HG03175 (cell line): ENCODE measurements around the gene CRMP1.

ENCODE experiments used
- ATAC-seq: cut with Tn5 transposase; IDR thresholded peaks from one replicate; pipeline ENCODE4 v1.9.1; 2021; ENCODE audit warnings: mild to moderate bottlenecking, moderate library complexity; ENCODE audit not compliant: unreplicated experiment

The CRMP1 gene

DNA sequence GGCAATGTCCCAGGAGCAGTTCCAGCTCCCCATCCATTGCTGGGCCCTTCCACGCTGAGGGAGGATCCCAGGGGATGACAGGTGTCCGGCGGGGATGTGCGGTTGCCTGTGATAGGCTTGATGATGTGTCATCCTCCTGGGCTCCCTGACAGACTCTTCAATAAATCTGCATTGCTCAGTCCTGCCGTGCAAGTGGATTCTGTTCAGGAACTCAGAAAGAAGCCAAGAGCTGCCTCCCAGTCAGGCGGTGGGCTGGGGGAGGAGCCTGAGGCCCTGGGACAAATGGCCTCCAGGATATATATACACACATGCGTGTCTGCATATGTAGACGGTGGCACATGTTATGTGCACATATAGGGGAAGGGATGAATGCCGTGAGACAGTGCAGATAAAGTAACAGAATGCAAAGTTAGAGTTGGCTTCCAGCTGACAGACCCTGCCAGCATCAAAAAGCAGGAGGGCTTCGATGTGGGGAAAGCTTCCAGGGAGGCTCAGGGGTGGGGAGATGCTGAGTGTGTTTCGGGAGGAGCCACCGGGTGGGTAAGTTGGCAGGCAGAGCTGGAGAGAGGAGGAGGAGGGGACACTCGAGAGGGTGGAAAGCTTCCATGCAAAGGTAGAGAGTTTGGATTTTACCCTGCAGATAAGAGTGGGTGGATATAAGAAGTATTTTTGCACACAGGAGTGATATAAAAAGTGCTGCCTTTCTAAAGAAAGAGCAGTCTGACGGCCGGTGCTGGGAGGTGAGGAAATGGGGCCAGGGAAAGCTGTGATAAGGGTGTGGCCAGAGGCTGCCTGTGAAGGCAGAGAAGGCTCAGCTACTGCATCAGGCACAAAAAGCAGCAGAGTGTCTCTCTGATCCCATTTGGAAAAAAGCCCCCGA, 28.5 kb upstream of the CRMP1 start:
- no peak for ATAC-seq

- ATAC-seq = no peak
These were observed 26.7 kb upstream of the CRMP1 start for GRCh38 chr4:5919571-5919970.

- no peak for ATAC-seq
These were observed 26.2 kb upstream of the CRMP1 start for GRCh38 chr4:5919044-5919443.

GRCh38 chr4:5918331-5918985, 25.6 kb upstream of the CRMP1 start:
- no peak for ATAC-seq

GRCh38 chr4:5917672-5918071, 24.8 kb upstream of the CRMP1 start:
- ATAC-seq = no peak

DNA sequence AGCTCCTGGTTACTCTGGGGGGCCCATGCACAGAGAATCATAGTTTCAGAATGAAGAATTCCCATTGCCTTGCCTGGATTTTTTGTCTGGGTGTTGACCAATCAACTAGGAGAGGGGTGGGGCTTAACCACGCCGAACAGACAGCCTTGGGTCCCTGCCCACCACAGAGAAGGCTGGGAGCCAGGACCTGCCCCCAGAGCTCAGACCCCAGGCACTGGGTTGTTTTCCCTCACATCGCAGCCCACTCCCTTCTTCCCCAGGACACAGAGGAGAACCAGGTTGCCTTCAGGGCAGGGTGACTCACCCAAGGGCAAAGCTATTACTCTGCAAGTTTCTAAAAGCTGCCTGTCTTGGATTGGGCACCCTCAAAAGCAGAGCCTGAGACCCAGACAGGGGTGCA, 23.3 kb upstream of the CRMP1 start:
- no peak for ATAC-seq

GRCh38 chr4:5913454-5913853, 20.6 kb upstream of the CRMP1 start:
- ATAC-seq = no peak

- ATAC-seq = no peak
These were observed 19.7 kb upstream of the CRMP1 start for GRCh38 chr4:5912614-5913019.

GRCh38 chr4:5908876-5909427, 16.1 kb upstream of the CRMP1 start:
- no peak for ATAC-seq

DNA sequence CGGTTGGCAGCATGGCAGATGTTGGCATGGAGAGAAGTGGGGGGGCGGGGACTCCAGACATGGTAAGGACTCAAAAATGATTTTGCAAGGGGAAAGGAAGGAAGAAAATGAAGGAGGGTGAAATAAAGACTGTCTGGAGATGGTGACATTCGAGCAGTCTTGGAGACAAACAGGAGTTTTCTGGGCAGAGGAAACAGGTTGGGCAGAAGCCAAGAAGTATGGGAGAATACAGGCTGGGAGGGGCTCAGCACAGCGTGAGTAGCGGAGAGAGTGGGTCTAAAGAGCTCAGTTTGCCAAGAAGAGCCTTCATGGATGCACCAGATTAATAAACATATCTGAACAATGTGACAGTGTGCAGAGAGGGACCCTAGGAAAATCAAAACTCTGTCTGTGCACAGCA, 13.3 kb upstream of the CRMP1 start:
- no peak for ATAC-seq

- no peak for ATAC-seq
These were observed 12.8 kb upstream of the CRMP1 start for GRCh38 chr4:5905714-5906113.

DNA sequence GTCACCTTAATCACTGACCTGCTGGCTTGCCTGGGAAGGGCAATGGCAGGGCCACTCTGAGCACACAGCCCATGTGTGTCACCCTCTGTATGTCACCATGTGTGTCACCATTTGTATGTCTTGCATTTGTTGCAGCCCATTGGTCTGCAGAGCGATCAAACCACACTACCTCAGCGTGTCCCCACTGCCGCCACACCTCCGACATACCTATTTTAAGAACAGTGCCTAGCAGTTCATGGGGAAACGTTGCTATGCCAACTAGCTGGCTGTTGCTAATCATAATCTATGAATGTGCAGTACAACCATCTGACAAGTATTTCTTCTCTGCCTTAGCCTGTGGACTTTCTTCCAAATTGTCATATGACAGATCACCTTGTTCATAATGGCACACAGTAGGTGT, 8.0 kb upstream of the CRMP1 start:
- no peak for ATAC-seq

DNA sequence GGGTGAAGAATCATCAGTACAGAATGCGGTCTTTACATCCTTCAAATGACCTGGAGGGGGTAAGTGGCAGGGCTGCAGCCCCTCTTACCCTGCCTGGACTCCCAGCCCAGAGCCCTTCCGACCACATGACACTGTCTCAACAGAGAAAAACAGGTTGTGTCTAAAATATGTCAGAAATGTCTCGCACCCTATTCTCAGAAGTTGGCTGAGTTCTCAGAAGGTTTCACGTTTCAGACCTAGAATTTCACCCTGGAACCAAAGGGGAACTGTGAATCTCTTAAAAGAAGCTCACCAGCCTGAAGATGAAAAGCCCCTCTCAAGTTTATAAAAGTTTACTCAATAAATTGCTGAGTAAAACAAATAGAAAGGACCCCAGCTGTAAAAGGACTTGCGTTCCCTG, 7.0 kb upstream of the CRMP1 start:
- no peak for ATAC-seq

GRCh38 chr4:5899396-5899795, 6.5 kb upstream of the CRMP1 start:
- ATAC-seq = no peak

- no peak for ATAC-seq
These were observed 4.8 kb upstream of the CRMP1 start for GRCh38 chr4:5897674-5898073.

DNA sequence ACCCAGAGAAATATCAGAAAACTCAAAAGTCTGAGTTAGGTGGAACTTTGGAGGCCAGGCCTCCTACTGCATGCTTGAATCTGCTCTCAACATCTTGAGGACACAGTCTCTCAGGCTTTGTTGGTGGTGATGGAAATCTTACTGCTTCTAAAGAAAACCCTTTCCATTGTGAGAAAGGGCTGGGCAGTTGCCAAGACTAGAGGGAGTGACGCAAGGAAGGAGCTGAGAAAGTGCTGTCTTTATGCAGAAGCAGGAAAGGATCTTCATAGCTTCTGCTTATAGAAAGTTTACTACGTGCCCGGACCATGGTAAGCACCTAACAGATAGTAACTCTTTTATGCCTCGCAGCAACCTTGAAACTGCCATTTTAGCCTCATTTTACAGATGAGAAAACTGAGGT, 2.4 kb upstream of the CRMP1 start:
- no peak for ATAC-seq

DNA sequence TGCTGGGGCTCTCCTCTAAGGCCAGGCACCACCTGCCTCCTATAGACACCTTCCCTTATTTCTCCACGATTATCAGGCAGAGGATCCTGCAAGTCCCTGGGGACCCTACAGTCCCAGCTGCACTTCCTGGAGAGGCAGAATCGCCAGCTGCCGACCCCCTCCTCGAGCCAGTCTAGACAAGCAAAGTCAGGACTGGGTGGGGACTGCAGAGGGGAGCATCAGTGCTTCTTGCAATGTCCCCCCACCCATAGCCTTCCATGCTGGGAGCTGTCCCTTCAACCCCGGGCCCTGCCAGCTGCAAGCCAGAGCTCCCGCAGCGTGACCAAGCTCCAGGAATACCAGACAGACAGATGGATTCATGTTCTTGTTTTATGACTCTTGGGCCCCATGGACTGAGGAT, 1.4 kb upstream of the CRMP1 start:
- no peak for ATAC-seq

GRCh38 chr4:5893591-5893990, 705 bp upstream of the CRMP1 start:
- no peak for ATAC-seq

- no peak for ATAC-seq
These were observed 423 bp downstream of the CRMP1 start for GRCh38 chr4:5892323-5893003.

DNA sequence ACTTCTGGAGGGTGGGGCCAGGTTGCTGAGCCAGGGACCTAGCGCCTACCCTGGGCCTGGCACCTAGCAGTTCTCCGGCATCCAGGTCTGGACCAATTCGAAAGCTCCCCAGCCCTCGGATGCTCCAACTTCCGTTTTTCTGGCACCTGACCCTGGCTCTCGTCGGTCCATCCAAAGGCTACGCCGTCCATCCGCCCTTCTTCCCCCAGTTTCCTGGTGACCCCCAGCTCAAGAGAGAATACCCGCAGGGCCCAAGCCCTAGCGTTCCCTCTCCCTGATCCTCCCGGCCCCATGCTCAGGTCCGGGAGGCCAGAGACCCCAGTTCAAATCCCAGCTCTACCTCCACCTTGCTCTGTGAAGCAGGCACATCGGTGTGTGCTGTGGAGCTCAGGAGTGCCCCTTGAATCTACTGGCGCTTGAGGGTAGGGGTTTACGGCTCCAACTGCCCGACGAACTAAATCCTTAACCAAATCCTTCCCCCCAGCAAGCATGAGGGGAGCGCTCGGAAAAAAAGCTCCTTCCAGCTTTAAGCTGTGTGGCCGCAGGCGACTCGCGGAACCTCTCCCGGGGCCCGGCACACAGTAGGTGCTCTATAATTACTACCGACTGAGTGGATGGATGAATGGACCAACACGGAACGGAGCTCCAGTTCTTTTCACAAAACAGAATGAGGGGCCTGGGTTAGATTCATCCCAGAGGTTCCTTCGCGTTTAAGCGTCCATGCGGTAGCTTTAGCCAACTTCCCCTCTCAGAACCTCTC, 1.1 kb downstream of the CRMP1 start:
- no peak for ATAC-seq
